ENCODE measurements around the gene FAM241B. TPM values are rescaled to one million over a fixed set of nuclear protein-coding genes. Genes with fewer than 3 reads are reported as not detected.

Gene FAM241B, protein sequence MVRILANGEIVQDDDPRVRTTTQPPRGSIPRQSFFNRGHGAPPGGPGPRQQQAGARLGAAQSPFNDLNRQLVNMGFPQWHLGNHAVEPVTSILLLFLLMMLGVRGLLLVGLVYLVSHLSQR
- total RNA-seq, result 1 to 10 TPM in 3 of 4 donors, not detected in 1; 1.1 to 2.6 (median 2.5) TPM

DNA sequence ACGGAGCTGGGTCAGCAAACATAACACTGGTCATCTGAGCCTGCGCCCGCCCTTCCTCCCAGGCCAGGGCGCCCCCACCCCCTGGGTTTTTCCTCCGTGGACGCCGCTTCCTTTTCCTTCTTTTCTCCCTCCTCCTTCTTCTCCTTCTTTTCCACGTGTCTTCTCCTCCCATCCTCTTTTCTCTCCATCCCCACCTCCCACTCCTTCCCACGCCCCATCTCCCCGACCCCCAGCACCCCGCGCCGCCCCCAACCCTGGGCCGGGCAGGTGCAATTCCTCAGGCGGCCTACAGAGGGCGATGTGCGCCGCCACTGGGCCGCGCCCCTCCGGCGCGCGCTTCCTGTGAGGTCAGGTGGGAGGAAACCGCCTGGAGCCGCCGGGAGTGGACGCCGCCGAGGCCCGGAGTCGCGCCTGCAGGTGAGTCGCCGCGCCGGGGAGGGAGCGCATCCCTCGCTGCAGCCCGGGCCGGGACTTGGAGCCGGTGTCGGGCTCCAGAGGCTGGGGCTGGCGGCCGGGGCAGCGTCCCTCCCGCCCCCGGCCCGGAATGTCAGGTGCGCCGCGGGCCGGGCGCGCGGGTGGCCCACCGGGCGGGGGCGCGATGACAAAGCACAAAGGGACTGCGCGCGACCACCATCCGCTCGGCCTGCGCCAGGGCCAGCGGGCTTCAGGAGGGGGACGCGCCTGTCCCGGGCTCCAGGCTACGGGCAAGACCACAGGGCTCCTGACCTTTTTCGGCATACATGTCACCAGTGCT is at the start of gene FAM241B:
Gene FAM241B (plus strand): TSS at position 351 of the 754 bp plus-strand sequence. CDS start 1,497 bp downstream, outside the sequence.
- Histone ChIP-seq H3K27ac (no peak within 1 kb of the TSS), H3K4me3 (peak within 1 kb of the TSS; percentile 33 to 63 (median 48))
- peak; percentile 56 to 89 for ATAC-seq

DNA sequence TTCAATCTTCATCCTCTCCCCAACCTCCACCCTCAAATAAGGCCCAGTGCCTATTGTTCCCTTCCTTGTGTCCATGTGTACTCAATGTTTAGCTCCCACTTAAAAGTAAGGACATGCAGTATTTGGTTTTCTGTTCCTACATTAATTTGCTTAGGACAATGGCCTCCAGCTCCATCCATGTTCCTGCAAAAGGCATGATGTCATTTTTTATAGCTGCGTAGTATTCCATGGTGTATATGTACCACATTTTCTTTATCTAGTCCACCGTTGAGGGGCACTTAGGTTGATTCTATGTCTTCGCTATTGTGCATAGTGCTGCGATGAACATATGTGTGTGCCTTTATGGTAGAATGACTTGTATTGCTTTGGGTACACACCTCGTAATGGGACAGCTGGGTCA is 49.6 kb upstream of the FAM241B start:
- Histone ChIP-seq H3K36me3 (no peaks in the 10 kb centered on the region), H3K9me3 (no peaks in the 10 kb centered on the region), H3K4me1 (no peaks in the 10 kb centered on the region), H3K4me3 (no peak overlapping the region), H3K27ac (no peak overlapping the region), H3K27me3 (peaks cover 41 to 55% (median 43%) of the 10 kb centered on the region in 3 donors)
- TF ChIP-seq, protein P1, sequence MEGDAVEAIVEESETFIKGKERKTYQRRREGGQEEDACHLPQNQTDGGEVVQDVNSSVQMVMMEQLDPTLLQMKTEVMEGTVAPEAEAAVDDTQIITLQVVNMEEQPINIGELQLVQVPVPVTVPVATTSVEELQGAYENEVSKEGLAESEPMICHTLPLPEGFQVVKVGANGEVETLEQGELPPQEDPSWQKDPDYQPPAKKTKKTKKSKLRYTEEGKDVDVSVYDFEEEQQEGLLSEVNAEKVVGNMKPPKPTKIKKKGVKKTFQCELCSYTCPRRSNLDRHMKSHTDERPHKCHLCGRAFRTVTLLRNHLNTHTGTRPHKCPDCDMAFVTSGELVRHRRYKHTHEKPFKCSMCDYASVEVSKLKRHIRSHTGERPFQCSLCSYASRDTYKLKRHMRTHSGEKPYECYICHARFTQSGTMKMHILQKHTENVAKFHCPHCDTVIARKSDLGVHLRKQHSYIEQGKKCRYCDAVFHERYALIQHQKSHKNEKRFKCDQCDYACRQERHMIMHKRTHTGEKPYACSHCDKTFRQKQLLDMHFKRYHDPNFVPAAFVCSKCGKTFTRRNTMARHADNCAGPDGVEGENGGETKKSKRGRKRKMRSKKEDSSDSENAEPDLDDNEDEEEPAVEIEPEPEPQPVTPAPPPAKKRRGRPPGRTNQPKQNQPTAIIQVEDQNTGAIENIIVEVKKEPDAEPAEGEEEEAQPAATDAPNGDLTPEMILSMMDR (IDR thresholded peaks at IDR 0.05 in 4 of 5, conservative IDR thresholded peaks at IDR 0.05 in 1 of 5), result no peak
- no peak for TF ChIP-seq POLR2A (IDR thresholded peaks at IDR 0.05)
- no peak for ATAC-seq
- in situ Hi-C loops (cut with MboI; ENCODE audit: low sequenced_read_pairs in 4 of 4), result no loop called here
- no peak for DNase-seq
- intact Hi-C loops (cut with DNase I; ENCODE audit: low total_unique reads), result no loop called here

More for the DNA sequence above, at the start of gene FAM241B:
- Histone ChIP-seq H3K4me1 (peaks cover 0 to 4% of the 10 kb centered on the region in 2 donors), H3K9me3 (no peaks in the 10 kb centered on the region), H3K36me3 (no peaks in the 10 kb centered on the region), H3K27me3 (peaks cover under 1 to 11% (median 3%) of the 10 kb centered on the region in 3 donors)
- TF ChIP-seq, protein P1 (IDR thresholded peaks at IDR 0.05 in 4 of 5, conservative IDR thresholded peaks at IDR 0.05 in 1 of 5), result peak; percentile 66 to 95 (median 88)
- peak in 1 of 2 donors; percentile 50 for TF ChIP-seq POLR2A (IDR thresholded peaks at IDR 0.05)
- DNase-seq, result peak; percentile 18 to 43
- in situ Hi-C loops (cut with MboI; ENCODE audit: low sequenced_read_pairs in 4 of 4), result loop anchor here (5.0 to 25.0 kb wide), 7 partner anchors 113 to 393 kb away; no protein-coding TSS in a partner anchor
- intact Hi-C loops (cut with DNase I; ENCODE audit: low total_unique reads), result loop anchor here (5.0 to 10.0 kb wide), 2 partner anchors 208 to 285 kb away; no protein-coding TSS in a partner anchor

DNA sequence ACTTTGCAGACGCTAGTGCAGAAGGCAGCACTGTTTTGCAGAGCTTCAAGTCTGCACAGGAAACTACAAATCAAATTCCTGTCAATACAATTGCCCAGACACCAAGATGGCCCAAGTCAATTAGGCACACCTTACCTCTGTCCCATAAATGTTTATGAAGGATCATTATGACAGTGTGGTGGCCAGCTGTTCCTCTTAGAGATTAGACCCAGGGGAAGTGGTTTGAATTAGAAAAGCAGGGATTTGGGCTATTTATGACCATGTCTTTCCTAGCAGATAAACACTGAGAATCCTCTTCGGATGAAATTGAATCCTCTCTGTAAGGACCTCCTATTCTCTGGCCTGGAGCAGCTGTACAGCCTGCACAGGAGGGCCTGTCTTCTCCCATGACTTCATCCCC is 46.9 kb upstream of the FAM241B start:
- DNase-seq (no peak), ATAC-seq (no peak)
- no peak overlapping the region for H3K4me3 ChIP-seq
- TF ChIP-seq POLR2A (IDR thresholded peaks at IDR 0.05), result no peak
- TF ChIP-seq, protein P1 (IDR thresholded peaks at IDR 0.05 in 4 of 5, conservative IDR thresholded peaks at IDR 0.05 in 1 of 5), result no peak
- no peaks in the 10 kb centered on the region for H3K4me1 ChIP-seq
- intact Hi-C loops (cut with DNase I; ENCODE audit: low total_unique reads), result no loop called here
- H3K9me3 ChIP-seq, result no peaks in the 10 kb centered on the region
- H3K27me3 ChIP-seq, result peaks cover 20 to 29% (median 23%) of the 10 kb centered on the region in 3 donors
- in situ Hi-C loops (cut with MboI; ENCODE audit: low sequenced_read_pairs in 4 of 4), result no loop called here
- no peaks in the 10 kb centered on the region for H3K36me3 ChIP-seq
- no peak overlapping the region for H3K27ac ChIP-seq

DNA sequence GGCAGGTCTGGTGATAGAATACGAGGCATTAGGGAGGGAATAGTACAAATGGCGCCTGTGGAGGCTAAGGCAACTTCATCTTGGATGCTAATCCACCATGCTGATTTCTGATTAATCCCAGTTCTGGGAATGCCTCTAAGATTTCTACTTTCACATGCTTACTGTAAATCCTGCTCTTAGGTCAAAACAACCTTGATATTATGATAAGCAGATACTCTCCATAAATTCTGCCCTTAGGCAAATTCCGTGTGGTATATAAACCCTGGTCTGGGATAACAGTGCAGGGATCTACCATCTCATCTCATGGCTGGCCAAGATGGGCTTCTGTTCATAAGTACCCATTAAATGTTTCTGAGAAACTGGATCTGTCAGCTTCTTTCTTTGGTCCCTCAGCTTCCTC is 45.4 kb upstream of the FAM241B start:
- in situ Hi-C loops (cut with MboI; ENCODE audit: low sequenced_read_pairs in 4 of 4), result no loop called here
- no peaks in the 10 kb centered on the region for H3K9me3 ChIP-seq
- intact Hi-C loops (cut with DNase I; ENCODE audit: low total_unique reads), result no loop called here
- H3K4me1 ChIP-seq, result no peaks in the 10 kb centered on the region
- ATAC-seq (no peak), DNase-seq (no peak)
- H3K4me3 ChIP-seq, result no peak overlapping the region
- TF ChIP-seq, protein P1 (IDR thresholded peaks at IDR 0.05 in 4 of 5, conservative IDR thresholded peaks at IDR 0.05 in 1 of 5), result no peak
- TF ChIP-seq POLR2A (IDR thresholded peaks at IDR 0.05), result no peak
- no peaks in the 10 kb centered on the region for H3K36me3 ChIP-seq
- no peak overlapping the region for H3K27ac ChIP-seq
- H3K27me3 ChIP-seq, result peaks cover 13 to 15% (median 14%) of the 10 kb centered on the region in 3 donors

Measured in gastrocnemius medialis (tissue), 4 donors.